Gastroesophageal sphincter (tissue), 3 donors: Measurements from ENCODE around the gene CRB3.

Source experiments
- EP300 ChIP-seq: sonication (generic); formaldehyde crosslinking; IDR thresholded peaks from one replicate; pipeline ENCODE4 v1.6.1; 2017; ENCODE audit warnings: antibody characterized with exemption, mild to moderate bottlenecking
- POLR2A ChIP-seq, 2 donors: fragments of 450-650 bp; IDR thresholded peaks; one replicate each; pipeline ENCODE4 v1.6.1; 2017; ENCODE audit warnings: antibody characterized with exemption in 2 of 2, mild to moderate bottlenecking in 2 of 2, moderate library complexity in 1 of 2
- POLR2AphosphoS5 ChIP-seq: sonication (generic); formaldehyde crosslinking; IDR thresholded peaks from one replicate; pipeline ENCODE4 v1.6.1; 2017; ENCODE audit warnings: antibody characterized with exemption
- TF ChIP-seq, protein P1 (sequence below), 4 experiments: fragments of 200-600 bp in 2 of 4; fragments of 450-650 bp in 2 of 4; sonication (generic) in 1 of 4; IDR thresholded peaks; one replicate each; pipeline ENCODE4 v1.5.1; 2017 to 2019; ENCODE audit warnings: antibody characterized with exemption in 4 of 4, mild to moderate bottlenecking in 2 of 4, moderate library complexity in 2 of 4

GRCh38 chr19:6478815-6479214 lies 14.7 kb downstream of the CRB3 start:
- TF ChIP-seq, protein P1, sequence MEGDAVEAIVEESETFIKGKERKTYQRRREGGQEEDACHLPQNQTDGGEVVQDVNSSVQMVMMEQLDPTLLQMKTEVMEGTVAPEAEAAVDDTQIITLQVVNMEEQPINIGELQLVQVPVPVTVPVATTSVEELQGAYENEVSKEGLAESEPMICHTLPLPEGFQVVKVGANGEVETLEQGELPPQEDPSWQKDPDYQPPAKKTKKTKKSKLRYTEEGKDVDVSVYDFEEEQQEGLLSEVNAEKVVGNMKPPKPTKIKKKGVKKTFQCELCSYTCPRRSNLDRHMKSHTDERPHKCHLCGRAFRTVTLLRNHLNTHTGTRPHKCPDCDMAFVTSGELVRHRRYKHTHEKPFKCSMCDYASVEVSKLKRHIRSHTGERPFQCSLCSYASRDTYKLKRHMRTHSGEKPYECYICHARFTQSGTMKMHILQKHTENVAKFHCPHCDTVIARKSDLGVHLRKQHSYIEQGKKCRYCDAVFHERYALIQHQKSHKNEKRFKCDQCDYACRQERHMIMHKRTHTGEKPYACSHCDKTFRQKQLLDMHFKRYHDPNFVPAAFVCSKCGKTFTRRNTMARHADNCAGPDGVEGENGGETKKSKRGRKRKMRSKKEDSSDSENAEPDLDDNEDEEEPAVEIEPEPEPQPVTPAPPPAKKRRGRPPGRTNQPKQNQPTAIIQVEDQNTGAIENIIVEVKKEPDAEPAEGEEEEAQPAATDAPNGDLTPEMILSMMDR (IDR thresholded peaks at IDR 0.05), result no peak
- TF ChIP-seq EP300 (no peak), POLR2AphosphoS5 (no peak), POLR2A (IDR thresholded peaks at IDR 0.05) (no peak)
